Progenitor cell of endocrine pancreas (in vitro differentiated cells): Measurements from ENCODE around the gene ATE1. TPM values are rescaled to one million over a fixed set of nuclear protein-coding genes. Genes with fewer than 3 reads are reported as not detected.
A peak's percentile ranks its signal among the peaks of the same experiment; 100 is the strongest.

Source experiments
- DNase-seq: peaks from one replicate; pipeline ENCODE4 v3.0.0; 2021; ENCODE audit warnings: low spot score; ENCODE audit not compliant: unreplicated experiment
- H3K27ac Mint-ChIP-seq: 2 replicates; pipeline ENCODE4 v1.8.0; 2021; ENCODE audit warnings: mild to moderate bottlenecking, moderate library complexity, mixed read lengths
- H3K27me3 Mint-ChIP-seq: 2 replicates; pipeline ENCODE4 v1.8.0; 2021; ENCODE audit warnings: mixed read lengths
- H3K36me3 Mint-ChIP-seq: 2 replicates; pipeline ENCODE4 v1.8.0; 2022; ENCODE audit warnings: mixed read lengths; ENCODE audit not compliant: insufficient read depth
- H3K4me1 Mint-ChIP-seq: 2 replicates; pipeline ENCODE4 v1.8.0; 2021; ENCODE audit warnings: low read depth, mixed read lengths
- H3K4me3 Mint-ChIP-seq: 2 replicates; pipeline ENCODE4 v1.8.0; 2021; ENCODE audit warnings: low read depth, mild to moderate bottlenecking, moderate library complexity, mixed read lengths
- H3K9me3 Mint-ChIP-seq: 2 replicates; pipeline ENCODE4 v1.8.0; 2021; ENCODE audit warnings: low read depth, mixed read lengths
- CTCF ChIP-seq: fragments of 200-600 bp; sonication (generic); IDR thresholded peaks from one replicate; pipeline ENCODE4 v1.5.0; 2021; ENCODE audit warnings: antibody characterized with exemption, mild to moderate bottlenecking; ENCODE audit not compliant: unreplicated experiment
- total RNA-seq: library from RNA; stranded (reverse); gene quantifications from 2 replicates; pipeline ENCODE4 v1.2.1, GENCODE V29; 2021

The ATE1 gene
- total RNA-seq, 1 donor from 2014 or later = 41.0 TPM

- no peak for DNase-seq
- Mint-ChIP-seq H3K4me1 (no peaks in the 10 kb centered on the region), H3K4me3 (no peak overlapping the region), H3K9me3 (no peaks in the 10 kb centered on the region), H3K36me3 (peaks cover 24% of the 10 kb centered on the region), H3K27ac (no peak overlapping the region), H3K27me3 (no peaks in the 10 kb centered on the region)
- no peak for TF ChIP-seq CTCF
Measured at GRCh38 chr10:121865554-121865953, 62.3 kb downstream of the ATE1 start.

- Mint-ChIP-seq H3K36me3 (peaks cover 24% of the 10 kb centered on the region), H3K27ac (no peak overlapping the region), H3K9me3 (no peaks in the 10 kb centered on the region), H3K27me3 (no peaks in the 10 kb centered on the region), H3K4me3 (no peak overlapping the region), H3K4me1 (no peaks in the 10 kb centered on the region)
- no peak for TF ChIP-seq CTCF
- no peak for DNase-seq
Measured at GRCh38 chr10:121864653-121865052, 63.2 kb downstream of the ATE1 start.

GRCh38 chr10:121864168-121864567 lies 63.7 kb downstream of the ATE1 start:
- no peak for DNase-seq
- no peak overlapping the region for H3K27ac Mint-ChIP-seq
- H3K36me3 Mint-ChIP-seq = peaks cover 21% of the 10 kb centered on the region
- TF ChIP-seq CTCF = no peak
- no peaks in the 10 kb centered on the region for H3K4me1 Mint-ChIP-seq
- H3K4me3 Mint-ChIP-seq = no peak overlapping the region
- no peaks in the 10 kb centered on the region for H3K9me3 Mint-ChIP-seq
- no peaks in the 10 kb centered on the region for H3K27me3 Mint-ChIP-seq

- no peak for DNase-seq
- Mint-ChIP-seq H3K27ac (no peak overlapping the region), H3K27me3 (no peaks in the 10 kb centered on the region), H3K9me3 (peaks cover 7% of the 10 kb centered on the region), H3K36me3 (peaks cover 27% of the 10 kb centered on the region), H3K4me3 (no peak overlapping the region), H3K4me1 (no peaks in the 10 kb centered on the region)
- TF ChIP-seq CTCF = no peak
Measured at GRCh38 chr10:121862649-121863048, 65.2 kb downstream of the ATE1 start.

GRCh38 chr10:121862042-121862441 lies 65.8 kb downstream of the ATE1 start:
- no peak for TF ChIP-seq CTCF
- Mint-ChIP-seq H3K4me1 (no peaks in the 10 kb centered on the region), H3K4me3 (no peak overlapping the region), H3K27ac (no peak overlapping the region), H3K9me3 (peaks cover 12% of the 10 kb centered on the region), H3K27me3 (no peaks in the 10 kb centered on the region), H3K36me3 (peaks cover 29% of the 10 kb centered on the region)
- DNase-seq = no peak

- Mint-ChIP-seq H3K9me3 (peaks cover 12% of the 10 kb centered on the region), H3K4me3 (no peak overlapping the region), H3K27ac (peak overlapping the region; percentile 31), H3K36me3 (peaks cover 28% of the 10 kb centered on the region), H3K27me3 (no peaks in the 10 kb centered on the region), H3K4me1 (no peaks in the 10 kb centered on the region)
- TF ChIP-seq CTCF = no peak
- no peak for DNase-seq
Measured at GRCh38 chr10:121860810-121861209, 67.0 kb downstream of the ATE1 start.
